ENCODE measurements around the gene MRPS27.
"Not testable (repeated sequence)": the region's sequence is repeated elsewhere in the genome, so short reads cannot be mapped to it uniquely, and the experiment has no call there.

MRPS27 gene

DNA sequence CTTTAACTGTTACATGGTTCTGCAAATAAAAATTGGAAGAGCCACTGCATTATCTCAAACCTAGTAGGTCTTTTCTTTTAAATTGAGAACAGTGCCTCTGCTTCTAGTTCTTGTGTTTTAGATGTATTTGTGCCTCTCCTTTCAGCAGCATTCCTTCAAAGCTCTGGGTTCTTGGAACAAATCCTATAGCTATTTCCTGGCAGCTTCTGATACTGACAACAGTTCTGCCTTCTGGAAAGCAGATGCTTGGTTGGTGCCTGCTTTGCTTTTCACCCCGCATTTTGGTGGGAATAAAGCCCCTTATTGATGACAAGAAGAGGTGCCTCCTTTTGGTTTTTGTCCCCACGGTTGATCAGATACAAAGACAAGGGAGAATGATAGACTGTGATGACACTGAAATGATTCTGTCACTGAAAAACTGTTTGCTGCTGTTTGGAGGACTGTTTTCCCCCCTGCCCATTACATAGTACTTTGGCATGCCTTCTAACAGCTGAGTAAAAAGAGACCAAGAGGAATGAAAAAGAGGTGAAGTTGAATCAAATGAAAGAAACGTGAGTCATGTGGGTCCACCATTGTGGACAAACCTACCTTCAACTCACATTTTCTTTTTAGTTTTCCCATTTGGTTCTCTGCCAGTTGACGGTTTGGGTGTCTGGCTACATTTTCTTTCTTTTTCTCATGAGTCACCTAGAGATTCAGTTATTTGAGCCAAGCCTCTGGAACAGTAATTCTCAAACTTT is 5.7 kb upstream of the MRPS27 start:
- DNase-seq = no peak

- DNase-seq = no peak
These were observed 4.3 kb upstream of the MRPS27 start for GRCh38 chr5:72324189-72324825.

DNA sequence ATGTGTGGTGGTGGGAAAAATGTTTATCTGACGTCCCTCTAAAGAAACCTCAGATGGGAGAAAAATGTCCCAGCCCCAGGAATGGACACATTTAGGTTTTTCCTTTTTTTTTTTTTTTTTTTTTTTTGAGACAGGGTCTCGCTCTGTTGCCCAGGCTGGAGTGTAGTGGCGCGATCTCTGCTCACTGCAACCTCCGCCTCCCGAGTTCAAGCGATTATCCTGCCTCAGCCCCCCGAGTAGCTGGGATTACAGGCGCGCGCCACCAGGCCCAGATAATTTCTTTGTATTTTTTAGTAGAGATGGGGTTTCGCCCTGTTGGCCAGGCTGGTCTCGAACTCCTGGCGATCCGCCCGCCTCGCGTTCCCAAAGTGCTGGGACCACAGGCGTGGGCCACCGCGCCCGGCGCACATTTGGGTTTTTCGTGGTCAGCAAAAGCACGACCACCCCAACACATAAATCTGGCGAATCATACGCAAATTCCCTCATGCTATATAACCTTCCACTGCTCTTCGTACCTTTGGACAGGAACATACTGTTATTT is 535 bp downstream of the MRPS27 start:
- DNase-seq = peak; percentile 19 to 25

DNA sequence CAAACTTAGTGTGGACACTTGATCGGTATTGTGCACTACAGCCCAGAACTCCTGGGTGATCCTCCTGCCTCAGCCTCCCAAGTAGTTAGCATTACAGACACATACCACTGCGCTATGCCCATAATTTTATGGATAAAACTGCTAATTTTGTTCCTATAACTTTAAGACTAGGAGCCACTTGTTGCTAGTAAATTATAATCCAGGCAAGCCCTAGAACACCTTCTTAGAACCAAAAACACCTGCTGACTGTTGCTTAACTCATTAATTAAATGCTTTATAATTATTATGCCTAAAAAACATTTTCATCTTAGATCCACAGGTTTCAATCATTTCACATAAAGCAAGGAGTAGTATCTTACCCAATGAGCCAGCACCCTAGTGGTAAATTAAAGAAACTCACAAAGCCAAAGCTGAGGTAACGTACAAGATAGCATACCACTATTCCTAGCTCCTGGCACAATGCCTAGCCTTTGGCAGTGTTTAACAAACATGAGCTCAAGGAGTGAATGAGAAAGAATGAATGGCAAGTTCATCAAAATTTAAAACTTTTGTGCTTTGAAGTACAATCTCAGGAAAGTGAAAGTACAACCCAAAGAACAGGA is 5.4 kb downstream of the MRPS27 start:
- no peak for DNase-seq

DNA sequence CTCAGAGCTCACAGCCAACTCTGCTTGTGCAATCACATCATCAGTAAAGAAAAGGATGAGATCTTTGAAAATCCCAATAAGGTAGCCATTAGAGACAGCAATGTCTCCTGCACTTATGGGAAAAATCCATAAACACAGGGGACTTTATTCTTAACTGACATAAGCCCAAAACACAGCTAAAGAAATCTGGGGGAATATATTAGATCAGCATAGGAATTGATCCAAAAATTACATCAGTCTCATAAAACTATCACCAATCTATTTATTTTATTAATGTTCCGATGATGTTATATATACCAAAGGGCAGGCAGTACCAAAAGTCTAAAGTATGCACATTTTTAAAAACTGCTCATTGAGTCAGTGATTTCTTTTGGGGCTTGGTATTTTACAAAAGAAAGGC is 6.9 kb downstream of the MRPS27 start:
- DNase-seq = no peak

- DNase-seq = no peak
These were observed 11.2 kb downstream of the MRPS27 start for GRCh38 chr5:72308853-72309191.

DNA sequence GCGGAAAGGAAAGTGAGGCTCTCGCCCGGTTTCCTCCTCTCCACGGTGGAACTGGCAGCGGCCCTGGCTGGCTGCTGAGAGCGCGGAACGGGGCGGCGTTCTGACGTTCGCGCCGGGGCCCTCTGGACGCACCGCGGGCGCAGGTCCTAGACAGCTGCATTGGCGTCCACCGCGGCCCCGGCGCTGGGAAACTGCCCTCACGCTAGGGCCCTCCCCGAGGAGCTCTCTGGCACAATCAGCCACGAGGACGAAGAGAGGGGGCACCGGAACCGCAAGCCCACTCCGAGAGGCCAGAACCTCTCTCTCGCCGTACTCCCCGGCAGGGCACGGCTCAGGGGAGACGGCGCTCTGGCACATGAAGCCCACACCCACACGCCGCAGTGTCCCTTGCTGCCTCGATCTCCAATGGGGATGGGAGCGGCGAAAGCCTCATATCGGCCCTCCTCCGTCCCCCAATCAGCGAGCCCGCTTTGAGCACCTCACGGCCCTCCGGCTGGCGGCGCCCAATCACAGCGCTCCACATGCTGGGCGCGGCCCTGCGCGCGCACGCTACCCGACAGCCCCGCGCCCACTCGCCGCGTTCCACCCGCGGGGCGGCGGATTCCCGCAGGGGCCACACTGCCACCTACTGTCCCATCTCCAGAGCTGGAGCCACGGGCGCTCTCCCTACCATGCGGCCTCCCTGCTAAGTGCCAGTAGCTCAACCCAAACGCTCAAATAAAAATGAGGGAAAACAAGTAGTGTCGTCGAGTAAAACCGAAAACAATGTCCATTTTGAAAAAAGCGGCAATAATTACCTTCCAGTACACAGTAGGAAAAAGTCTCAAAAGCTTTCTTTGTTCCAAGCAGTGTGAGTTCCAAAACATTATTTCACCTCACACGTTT is 11.8 kb downstream of the MRPS27 start:
- DNase-seq = peak; percentile 88 to 91

DNA sequence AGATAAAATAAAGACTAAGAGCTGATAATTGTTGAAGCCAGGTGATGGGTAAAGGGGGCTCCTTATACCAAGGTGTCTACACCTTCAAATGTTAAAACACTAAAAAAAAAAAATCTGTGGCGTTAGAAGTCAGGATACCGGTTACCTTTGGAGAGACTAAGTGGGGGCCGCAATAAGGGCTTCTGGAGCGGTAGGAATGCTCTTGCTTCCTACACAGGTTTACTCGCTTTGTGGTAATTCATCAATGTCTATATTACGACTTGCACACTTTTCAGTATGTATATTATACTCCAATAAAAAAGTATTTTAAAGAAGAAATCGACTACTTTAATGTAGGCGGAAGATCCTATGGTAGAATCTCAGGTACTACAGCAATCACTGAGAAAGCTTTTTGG is 12.5 kb downstream of the MRPS27 start:
- DNase-seq = no peak

DNA sequence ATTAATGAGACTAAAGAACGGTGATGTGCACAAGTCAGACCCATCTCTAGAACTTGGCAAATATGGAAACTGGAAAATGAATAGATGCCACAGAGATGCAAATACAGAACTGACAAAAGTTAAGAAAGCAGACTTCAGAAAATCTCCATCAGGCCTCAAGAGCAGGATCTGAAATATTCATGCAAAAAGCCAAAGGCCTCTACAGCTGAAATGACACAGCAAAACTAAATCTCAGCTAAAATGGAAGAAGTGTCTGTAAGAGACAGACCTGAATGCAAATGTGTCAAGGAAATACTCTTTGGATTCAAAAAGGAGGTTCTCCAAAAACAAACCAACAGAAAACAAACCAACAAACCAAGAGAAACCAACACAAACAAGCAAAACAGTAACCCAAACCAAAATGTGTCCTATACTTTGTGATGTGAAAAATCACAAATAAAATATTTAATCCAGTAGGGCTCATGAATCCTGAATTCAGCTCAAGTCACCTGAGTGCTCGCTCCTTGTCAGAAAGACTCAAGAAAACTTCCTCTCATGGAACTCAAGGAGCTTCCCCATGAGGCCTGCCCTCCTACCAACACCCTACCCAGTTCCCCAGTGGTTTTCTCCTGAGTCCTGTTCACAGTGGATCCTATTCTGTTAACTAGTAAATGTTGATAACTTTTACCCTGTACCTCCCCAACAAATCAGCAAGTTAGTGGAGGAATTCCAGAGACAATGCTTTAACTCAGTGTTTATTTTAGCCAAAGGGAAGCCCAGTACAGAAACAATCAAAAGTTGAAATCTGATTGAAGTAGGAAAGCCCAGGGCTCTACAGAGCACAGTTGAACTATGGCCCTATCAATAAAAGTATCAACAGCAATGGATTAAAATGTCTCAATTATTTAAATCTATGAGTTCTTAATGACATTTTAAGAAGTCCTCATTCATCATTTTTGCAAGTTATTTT is 14.6 kb downstream of the MRPS27 start:
- DNase-seq = no peak

- DNase-seq = no peak
These were observed 17.9 kb downstream of the MRPS27 start for GRCh38 chr5:72302171-72302570.

GRCh38 chr5:72301557-72301956 is 18.5 kb downstream of the MRPS27 start:
- no peak for DNase-seq

- DNase-seq = no peak
These were observed 19.3 kb downstream of the MRPS27 start for GRCh38 chr5:72300590-72301339.

DNA sequence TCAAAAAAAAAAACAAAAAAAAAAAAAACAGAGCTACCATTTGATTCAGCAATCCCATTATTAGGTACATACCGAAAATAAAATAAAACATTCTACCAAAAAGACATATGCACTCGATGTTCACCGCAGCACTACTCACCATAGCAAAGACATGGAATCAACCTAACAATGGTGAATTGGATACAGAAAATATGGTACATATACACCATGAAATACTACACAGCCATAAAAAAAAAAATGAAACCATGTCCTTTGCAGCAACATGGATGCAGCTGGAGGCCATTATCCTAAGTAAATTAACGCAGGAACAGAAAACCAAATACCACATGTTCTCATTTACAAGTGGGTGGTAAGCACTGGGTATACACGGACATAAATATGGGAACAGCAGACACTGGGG is 21.3 kb downstream of the MRPS27 start:
- no peak for DNase-seq

- DNase-seq = not testable (repeated sequence)
These were observed 21.9 kb downstream of the MRPS27 start for GRCh38 chr5:72298136-72298535.

GRCh38 chr5:72296256-72296655 is 23.8 kb downstream of the MRPS27 start:
- no peak for DNase-seq

DNA sequence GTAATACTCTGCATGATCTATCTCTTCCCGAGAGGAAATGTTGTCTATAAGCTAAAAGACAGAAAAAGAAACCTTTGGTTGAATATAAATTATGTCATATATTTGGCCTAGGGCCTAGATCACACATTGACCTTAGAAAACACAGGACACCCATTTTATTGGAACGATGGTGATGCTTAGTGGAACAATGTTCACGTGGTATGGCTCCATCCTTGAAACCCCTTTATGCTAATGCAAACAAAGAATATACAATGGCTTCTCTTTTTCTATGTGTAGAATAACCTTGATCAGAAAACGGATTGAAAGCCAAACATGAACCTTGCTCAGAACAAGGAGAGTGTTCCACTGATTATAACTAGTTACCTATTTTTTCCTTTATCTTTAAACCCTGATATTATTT is 24.5 kb downstream of the MRPS27 start:
- no peak for DNase-seq

GRCh38 chr5:72294473-72294872 is 25.6 kb downstream of the MRPS27 start:
- no peak for DNase-seq

DNA sequence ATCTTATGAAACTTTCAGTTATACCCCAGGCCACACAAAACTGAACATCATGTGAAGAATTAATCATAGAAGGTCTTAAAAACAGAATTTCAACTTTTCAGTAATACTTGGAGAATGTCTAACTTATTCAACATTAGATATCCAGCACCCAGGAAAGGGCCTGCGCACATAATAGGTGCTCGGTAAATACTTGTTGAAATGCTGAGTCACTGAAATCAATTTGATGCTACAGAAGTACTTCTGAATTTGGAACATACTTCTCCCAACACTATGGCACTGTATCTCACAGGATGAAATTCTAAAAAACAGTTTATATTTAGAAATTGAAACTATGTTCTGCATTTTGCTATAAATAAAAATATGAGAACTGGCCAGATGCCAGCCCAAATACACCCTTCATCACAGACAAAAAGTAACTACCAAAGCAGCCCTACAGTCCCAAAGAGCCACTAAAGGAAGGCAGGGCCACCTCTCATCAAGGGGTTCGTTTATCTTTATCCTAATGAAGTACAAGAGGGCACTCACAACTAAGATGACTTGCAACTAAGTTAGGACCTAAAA is 26.5 kb downstream of the MRPS27 start:
- no peak for DNase-seq

GRCh38 chr5:72292411-72292810 is 27.6 kb downstream of the MRPS27 start:
- DNase-seq = no peak

- no peak for DNase-seq
These were observed 28.4 kb downstream of the MRPS27 start for GRCh38 chr5:72291601-72292000.
